ENCODE data around the gene LIME1.

Gene LIME1

GRCh38 chr20:63732118-63733095, 4.1 kb upstream of the LIME1 start:
- H3K4me2 ChIP-seq (ENCODE audit: low read length): no peak overlapping the region
- peaks cover 13% of the 10 kb centered on the region for H3K79me1 ChIP-seq (ENCODE audit: low read length)
- no peak overlapping the region for H2BK5ac ChIP-seq (ENCODE audit: low read length)
- H4K8ac ChIP-seq (ENCODE audit: low read depth, low read length): no peak overlapping the region
- H2BK120ac ChIP-seq (ENCODE audit: low read depth, low read length): no peak overlapping the region
- no peak overlapping the region for H3K4me3 ChIP-seq (ENCODE audit: low read length)
- H3K4me1 ChIP-seq (ENCODE audit: control insufficient read depth, low read depth, low read length): no peaks in the 10 kb centered on the region
- H3K27ac ChIP-seq (ENCODE audit: low read depth, low read length): no peak overlapping the region
- WGBS (ENCODE audit: extremely low coverage, insufficient coverage, low lambda C conversion rate): 33% methylated on average over 1 of the region's 38 CpGs
- H4K5ac ChIP-seq (ENCODE audit: low read length): no peak overlapping the region
- no peak overlapping the region for H3K56ac ChIP-seq (ENCODE audit: low read length)
- H3K9ac ChIP-seq (ENCODE audit: low read length): no peak overlapping the region
- peaks cover 3% of the 10 kb centered on the region for H3K36me3 ChIP-seq (ENCODE audit: control insufficient read depth, insufficient read depth, low read length)
- H3K27me3 ChIP-seq (ENCODE audit: insufficient read depth, low read length, poor library complexity): no peaks in the 10 kb centered on the region
- no peak overlapping the region for H3K18ac ChIP-seq (ENCODE audit: low read length)
- H2BK15ac ChIP-seq (replicated peaks; ENCODE audit: low read depth): no peak overlapping the region
- peaks cover 2% of the 10 kb centered on the region for H3K79me2 ChIP-seq (ENCODE audit: control insufficient read depth, insufficient read depth, low read length)
- no peak overlapping the region for H3K4ac ChIP-seq (ENCODE audit: low read depth, low read length)
- DNase-seq: no peak
- H2AK5ac ChIP-seq (ENCODE audit: low read length): no peak overlapping the region
- no peak overlapping the region for H3K23ac ChIP-seq (ENCODE audit: low read length)

GRCh38 chr20:63733117-63733516, 3.3 kb upstream of the LIME1 start:
- Histone ChIP-seq H2BK5ac (ENCODE audit: low read length) (no peak overlapping the region), H3K36me3 (ENCODE audit: control insufficient read depth, insufficient read depth, low read length) (peaks cover 3% of the 10 kb centered on the region), H3K18ac (ENCODE audit: low read length) (no peak overlapping the region), H3K4me3 (ENCODE audit: low read length) (no peak overlapping the region), H3K27ac (ENCODE audit: low read depth, low read length) (no peak overlapping the region), H4K8ac (ENCODE audit: low read depth, low read length) (no peak overlapping the region), H3K4me2 (ENCODE audit: low read length) (no peak overlapping the region), H4K5ac (ENCODE audit: low read length) (no peak overlapping the region), H3K27me3 (ENCODE audit: insufficient read depth, low read length, poor library complexity) (no peaks in the 10 kb centered on the region), H3K4me1 (ENCODE audit: control insufficient read depth, low read depth, low read length) (no peaks in the 10 kb centered on the region), H3K79me2 (ENCODE audit: control insufficient read depth, insufficient read depth, low read length) (peaks cover 2% of the 10 kb centered on the region), H3K56ac (ENCODE audit: low read length) (no peak overlapping the region), H2AK5ac (ENCODE audit: low read length) (no peak overlapping the region), H3K79me1 (ENCODE audit: low read length) (peaks cover 13% of the 10 kb centered on the region), H2BK15ac (replicated peaks; ENCODE audit: low read depth) (no peak overlapping the region), H3K9ac (ENCODE audit: low read length) (no peak overlapping the region), H3K23ac (ENCODE audit: low read length) (no peak overlapping the region), H2BK120ac (ENCODE audit: low read depth, low read length) (no peak overlapping the region), H3K4ac (ENCODE audit: low read depth, low read length) (no peak overlapping the region)
- no peak for DNase-seq
- no CpG with 5 or more reads among the region's 13 CpGs for WGBS (ENCODE audit: extremely low coverage, insufficient coverage, low lambda C conversion rate)

GRCh38 chr20:63733579-63734081, 2.8 kb upstream of the LIME1 start:
- no peaks in the 10 kb centered on the region for H3K4me1 ChIP-seq (ENCODE audit: control insufficient read depth, low read depth, low read length)
- no peak overlapping the region for H2BK5ac ChIP-seq (ENCODE audit: low read length)
- H3K18ac ChIP-seq (ENCODE audit: low read length): no peak overlapping the region
- H3K79me1 ChIP-seq (ENCODE audit: low read length): peaks cover 13% of the 10 kb centered on the region
- no peak overlapping the region for H2BK15ac ChIP-seq (replicated peaks; ENCODE audit: low read depth)
- no peak overlapping the region for H3K23ac ChIP-seq (ENCODE audit: low read length)
- DNase-seq: no peak
- H3K4me3 ChIP-seq (ENCODE audit: low read length): no peak overlapping the region
- no peak overlapping the region for H4K5ac ChIP-seq (ENCODE audit: low read length)
- no peak overlapping the region for H3K4ac ChIP-seq (ENCODE audit: low read depth, low read length)
- WGBS (ENCODE audit: extremely low coverage, insufficient coverage, low lambda C conversion rate): no CpG with 5 or more reads among the region's 18 CpGs
- H3K56ac ChIP-seq (ENCODE audit: low read length): no peak overlapping the region
- no peak overlapping the region for H3K9ac ChIP-seq (ENCODE audit: low read length)
- H3K4me2 ChIP-seq (ENCODE audit: low read length): no peak overlapping the region
- no peaks in the 10 kb centered on the region for H3K27me3 ChIP-seq (ENCODE audit: insufficient read depth, low read length, poor library complexity)
- H3K79me2 ChIP-seq (ENCODE audit: control insufficient read depth, insufficient read depth, low read length): peaks cover 2% of the 10 kb centered on the region
- H4K8ac ChIP-seq (ENCODE audit: low read depth, low read length): no peak overlapping the region
- peaks cover 3% of the 10 kb centered on the region for H3K36me3 ChIP-seq (ENCODE audit: control insufficient read depth, insufficient read depth, low read length)
- no peak overlapping the region for H2BK120ac ChIP-seq (ENCODE audit: low read depth, low read length)
- no peak overlapping the region for H2AK5ac ChIP-seq (ENCODE audit: low read length)
- no peak overlapping the region for H3K27ac ChIP-seq (ENCODE audit: low read depth, low read length)

GRCh38 chr20:63734111-63734945, 2.1 kb upstream of the LIME1 start:
- no peak overlapping the region for H3K4ac ChIP-seq (ENCODE audit: low read depth, low read length)
- H4K8ac ChIP-seq (ENCODE audit: low read depth, low read length): no peak overlapping the region
- H3K79me1 ChIP-seq (ENCODE audit: low read length): peaks cover 13% of the 10 kb centered on the region
- peaks cover 2% of the 10 kb centered on the region for H3K79me2 ChIP-seq (ENCODE audit: control insufficient read depth, insufficient read depth, low read length)
- H3K27me3 ChIP-seq (ENCODE audit: insufficient read depth, low read length, poor library complexity): no peaks in the 10 kb centered on the region
- H3K4me3 ChIP-seq (ENCODE audit: low read length): no peak overlapping the region
- H3K56ac ChIP-seq (ENCODE audit: low read length): no peak overlapping the region
- H3K27ac ChIP-seq (ENCODE audit: low read depth, low read length): no peak overlapping the region
- H2AK5ac ChIP-seq (ENCODE audit: low read length): no peak overlapping the region
- no peak overlapping the region for H3K4me2 ChIP-seq (ENCODE audit: low read length)
- no CpG with 5 or more reads among the region's 25 CpGs for WGBS (ENCODE audit: extremely low coverage, insufficient coverage, low lambda C conversion rate)
- no peak overlapping the region for H2BK5ac ChIP-seq (ENCODE audit: low read length)
- H3K9ac ChIP-seq (ENCODE audit: low read length): no peak overlapping the region
- no peak overlapping the region for H3K23ac ChIP-seq (ENCODE audit: low read length)
- no peak overlapping the region for H4K5ac ChIP-seq (ENCODE audit: low read length)
- DNase-seq: no peak
- no peak overlapping the region for H2BK15ac ChIP-seq (replicated peaks; ENCODE audit: low read depth)
- no peak overlapping the region for H3K18ac ChIP-seq (ENCODE audit: low read length)
- no peak overlapping the region for H2BK120ac ChIP-seq (ENCODE audit: low read depth, low read length)
- peaks cover 3% of the 10 kb centered on the region for H3K36me3 ChIP-seq (ENCODE audit: control insufficient read depth, insufficient read depth, low read length)
- no peaks in the 10 kb centered on the region for H3K4me1 ChIP-seq (ENCODE audit: control insufficient read depth, low read depth, low read length)

- no peak overlapping the region for H2BK120ac ChIP-seq (ENCODE audit: low read depth, low read length)
- no peak for DNase-seq
These were observed 1.3 kb upstream of the LIME1 start for GRCh38 chr20:63734946-63735858.

More at GRCh38 chr20:63734946-63735858, 1.3 kb upstream of the LIME1 start:
- Histone ChIP-seq H3K23ac (ENCODE audit: low read length) (no peak overlapping the region), H3K18ac (ENCODE audit: low read length) (no peak overlapping the region), H3K79me1 (ENCODE audit: low read length) (peaks cover 13% of the 10 kb centered on the region), H3K9ac (ENCODE audit: low read length) (no peak overlapping the region), H3K27ac (ENCODE audit: low read depth, low read length) (no peak overlapping the region), H3K4me3 (ENCODE audit: low read length) (no peak overlapping the region), H3K27me3 (ENCODE audit: insufficient read depth, low read length, poor library complexity) (no peaks in the 10 kb centered on the region), H3K79me2 (ENCODE audit: control insufficient read depth, insufficient read depth, low read length) (peaks cover 2% of the 10 kb centered on the region), H2AK5ac (ENCODE audit: low read length) (no peak overlapping the region), H3K4me1 (ENCODE audit: control insufficient read depth, low read depth, low read length) (no peaks in the 10 kb centered on the region), H3K56ac (ENCODE audit: low read length) (no peak overlapping the region), H4K8ac (ENCODE audit: low read depth, low read length) (no peak overlapping the region), H3K4me2 (ENCODE audit: low read length) (no peak overlapping the region), H3K4ac (ENCODE audit: low read depth, low read length) (no peak overlapping the region), H2BK15ac (replicated peaks; ENCODE audit: low read depth) (no peak overlapping the region), H2BK5ac (ENCODE audit: low read length) (no peak overlapping the region), H4K5ac (ENCODE audit: low read length) (no peak overlapping the region), H3K36me3 (ENCODE audit: control insufficient read depth, insufficient read depth, low read length) (peaks cover 3% of the 10 kb centered on the region)
- no CpG with 5 or more reads among the region's 48 CpGs for WGBS (ENCODE audit: extremely low coverage, insufficient coverage, low lambda C conversion rate)

All from mesendoderm (in vitro differentiated cells).